ENCODE measurements around the gene LDB2. TPM values are rescaled to one million over a fixed set of nuclear protein-coding genes. Genes with fewer than 3 reads are reported as not detected.

The LDB2 gene
- total and polyA plus RNA-seq, 2 donors (not counting 1 experiment from before 2014, with no cell fraction given): not detected

DNA sequence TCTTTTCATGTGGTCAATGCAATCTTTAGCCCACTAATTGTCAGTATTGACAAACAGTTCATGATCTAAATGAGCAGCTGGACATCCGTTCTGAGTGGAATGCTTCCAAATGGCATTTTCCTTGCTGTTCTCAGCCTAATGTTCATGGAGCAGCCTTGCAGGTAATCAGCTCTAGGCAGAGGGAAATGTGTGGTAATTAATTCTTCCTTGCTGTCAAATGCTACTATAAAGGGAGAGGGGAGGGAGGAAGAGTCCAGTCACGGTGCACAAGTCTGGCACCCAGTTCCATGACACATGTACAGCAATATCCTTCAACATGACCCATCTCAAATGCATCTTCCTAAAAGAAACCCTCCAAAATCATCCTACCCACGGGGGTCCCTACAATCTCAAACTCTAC, 88.5 kb downstream of the LDB2 start:
- no peaks in the 10 kb centered on the region for H4K20me1 ChIP-seq (ENCODE audit: control insufficient read depth, insufficient read depth, low read length, poor library complexity, severe bottlenecking)
- H3K27ac ChIP-seq (ENCODE audit: low read length in 2 of 2): no peak overlapping the region
- Mint-ChIP-seq H3K27ac (no peak overlapping the region), H3K4me1 (no peaks in the 10 kb centered on the region), H3K27me3 (no peaks in the 10 kb centered on the region), H3K4me3 (no peak overlapping the region), H3K9me3 (ENCODE audit: insufficient read depth) (peaks cover 4% of the 10 kb centered on the region)
- H3K4me3 ChIP-seq (ENCODE audit: control extremely low read depth in 1 of 5, extremely low read depth in 1 of 5, insufficient read depth in 1 of 5, low read depth in 2 of 5, low read length in 4 of 5): no peak overlapping the region
- no peak overlapping the region for H2AFZ ChIP-seq (ENCODE audit: insufficient read depth, low read depth, low read length, poor library complexity, severe bottlenecking)
- ChIA-PET CTCF (no interaction called here), POLR2A (no interaction called here)
- no peak overlapping the region for H3K4me2 ChIP-seq (replicated peaks; ENCODE audit: low read depth, low read length, poor library complexity, severe bottlenecking)
- H3K27me3 ChIP-seq (replicated peaks in 1 of 4; ENCODE audit: control extremely low read depth in 1 of 4, control insufficient read depth in 3 of 4, insufficient read depth in 4 of 4, low read length in 3 of 4): no peaks in the 10 kb centered on the region
- no peaks in the 10 kb centered on the region for H3K79me2 ChIP-seq (ENCODE audit: control insufficient read depth, insufficient read depth, low read length)
- ATAC-seq (ENCODE audit: low read depth): no peak
- H3K36me3 ChIP-seq (replicated peaks in 1 of 2; ENCODE audit: control extremely low read depth in 1 of 2, control insufficient read depth in 1 of 2, extremely low read depth in 1 of 2, insufficient read depth in 2 of 2, low read length in 1 of 2): no peaks in the 10 kb centered on the region
- H3K4me1 ChIP-seq (ENCODE audit: control insufficient read depth in 2 of 2, insufficient read depth in 2 of 2, low read length in 2 of 2): no peaks in the 10 kb centered on the region
- no peak for TF ChIP-seq EZH2 (IDR thresholded peaks at IDR 0.05; ENCODE audit: borderline replicate concordance, insufficient read depth, low read depth, low read length, poor library complexity, severe bottlenecking)
- TF ChIP-seq, protein P1, sequence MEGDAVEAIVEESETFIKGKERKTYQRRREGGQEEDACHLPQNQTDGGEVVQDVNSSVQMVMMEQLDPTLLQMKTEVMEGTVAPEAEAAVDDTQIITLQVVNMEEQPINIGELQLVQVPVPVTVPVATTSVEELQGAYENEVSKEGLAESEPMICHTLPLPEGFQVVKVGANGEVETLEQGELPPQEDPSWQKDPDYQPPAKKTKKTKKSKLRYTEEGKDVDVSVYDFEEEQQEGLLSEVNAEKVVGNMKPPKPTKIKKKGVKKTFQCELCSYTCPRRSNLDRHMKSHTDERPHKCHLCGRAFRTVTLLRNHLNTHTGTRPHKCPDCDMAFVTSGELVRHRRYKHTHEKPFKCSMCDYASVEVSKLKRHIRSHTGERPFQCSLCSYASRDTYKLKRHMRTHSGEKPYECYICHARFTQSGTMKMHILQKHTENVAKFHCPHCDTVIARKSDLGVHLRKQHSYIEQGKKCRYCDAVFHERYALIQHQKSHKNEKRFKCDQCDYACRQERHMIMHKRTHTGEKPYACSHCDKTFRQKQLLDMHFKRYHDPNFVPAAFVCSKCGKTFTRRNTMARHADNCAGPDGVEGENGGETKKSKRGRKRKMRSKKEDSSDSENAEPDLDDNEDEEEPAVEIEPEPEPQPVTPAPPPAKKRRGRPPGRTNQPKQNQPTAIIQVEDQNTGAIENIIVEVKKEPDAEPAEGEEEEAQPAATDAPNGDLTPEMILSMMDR (IDR thresholded peaks at IDR 0.05): no peak
- H3K9me3 ChIP-seq (ENCODE audit: control extremely low read depth in 1 of 3, control insufficient read depth in 2 of 3, insufficient read depth in 1 of 3, low read length in 2 of 3): no peaks in the 10 kb centered on the region
- DNase-seq: no peak
- 90% methylated on average over 1 of the region's 3 CpGs for WGBS (ENCODE audit: insufficient coverage)
- intact Hi-C loops (cut with micrococcal nuclease): no loop called here
- H3K9ac ChIP-seq (ENCODE audit: low read length): no peak overlapping the region

DNA sequence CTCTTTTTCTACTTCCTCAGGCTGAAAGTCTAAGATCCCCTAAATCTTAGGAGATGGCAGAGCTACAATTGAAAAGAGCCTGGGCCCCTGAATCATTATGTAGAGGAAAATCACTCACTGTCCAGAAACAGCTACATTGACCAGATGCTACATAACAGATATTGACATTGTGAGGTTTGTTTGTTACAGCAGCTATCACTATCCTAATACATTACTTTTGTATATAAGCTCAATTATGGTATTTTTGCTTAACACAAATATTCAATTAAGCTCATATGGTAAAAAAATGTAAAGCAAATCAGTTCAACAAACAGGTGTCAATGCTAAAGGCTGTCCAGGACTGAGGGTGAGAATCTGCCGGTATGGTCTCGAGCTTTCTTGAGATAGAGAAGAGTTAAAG, 89.4 kb downstream of the LDB2 start:
- no peak overlapping the region for H2AFZ ChIP-seq (ENCODE audit: insufficient read depth, low read depth, low read length, poor library complexity, severe bottlenecking)

More for the DNA sequence above, 89.4 kb downstream of the LDB2 start:
- H3K36me3 ChIP-seq (replicated peaks in 1 of 2; ENCODE audit: control extremely low read depth in 1 of 2, control insufficient read depth in 1 of 2, extremely low read depth in 1 of 2, insufficient read depth in 2 of 2, low read length in 1 of 2): no peaks in the 10 kb centered on the region
- no peaks in the 10 kb centered on the region for H3K27me3 ChIP-seq (replicated peaks in 1 of 4; ENCODE audit: control extremely low read depth in 1 of 4, control insufficient read depth in 3 of 4, insufficient read depth in 4 of 4, low read length in 3 of 4)
- H3K27ac Mint-ChIP-seq: no peak overlapping the region
- DNase-seq: no peak
- no peaks in the 10 kb centered on the region for H3K27me3 Mint-ChIP-seq
- H4K20me1 ChIP-seq (ENCODE audit: control insufficient read depth, insufficient read depth, low read length, poor library complexity, severe bottlenecking): no peaks in the 10 kb centered on the region
- ATAC-seq (ENCODE audit: low read depth): no peak
- POLR2A ChIA-PET: no interaction called here
- TF ChIP-seq EZH2 (IDR thresholded peaks at IDR 0.05; ENCODE audit: borderline replicate concordance, insufficient read depth, low read depth, low read length, poor library complexity, severe bottlenecking): no peak
- TF ChIP-seq, protein P1 (IDR thresholded peaks at IDR 0.05): no peak
- no peaks in the 10 kb centered on the region for H3K4me1 Mint-ChIP-seq
- no peak overlapping the region for H3K4me3 ChIP-seq (ENCODE audit: control extremely low read depth in 1 of 5, extremely low read depth in 1 of 5, insufficient read depth in 1 of 5, low read depth in 2 of 5, low read length in 4 of 5)
- no CpG with 5 or more reads among the region's 2 CpGs for WGBS (ENCODE audit: insufficient coverage)
- no peaks in the 10 kb centered on the region for H3K79me2 ChIP-seq (ENCODE audit: control insufficient read depth, insufficient read depth, low read length)
- CTCF ChIA-PET: no interaction called here
- no peak overlapping the region for H3K27ac ChIP-seq (ENCODE audit: low read length in 2 of 2)
- no peaks in the 10 kb centered on the region for H3K4me1 ChIP-seq (ENCODE audit: control insufficient read depth in 2 of 2, insufficient read depth in 2 of 2, low read length in 2 of 2)
- H3K9me3 ChIP-seq (ENCODE audit: control extremely low read depth in 1 of 3, control insufficient read depth in 2 of 3, insufficient read depth in 1 of 3, low read length in 2 of 3): no peaks in the 10 kb centered on the region
- intact Hi-C loops (cut with micrococcal nuclease): no loop called here
- no peak overlapping the region for H3K4me3 Mint-ChIP-seq
- H3K4me2 ChIP-seq (replicated peaks; ENCODE audit: low read depth, low read length, poor library complexity, severe bottlenecking): no peak overlapping the region
- H3K9ac ChIP-seq (ENCODE audit: low read length): no peak overlapping the region
- peaks cover 2% of the 10 kb centered on the region for H3K9me3 Mint-ChIP-seq (ENCODE audit: insufficient read depth)
